ENCODE measurements around the gene CMPK2.
A peak's percentile ranks its signal among the peaks of the same experiment; 100 is the strongest.

CMPK2 gene

GRCh38 chr2:6841537-6842287, 24.0 kb downstream of the CMPK2 start:
- Histone ChIP-seq H3K9ac (ENCODE audit: low read depth, low read length) (no peak overlapping the region), H3K9me3 (ENCODE audit: insufficient read depth, low read length, severe bottlenecking) (peaks cover 61% of the 10 kb centered on the region), H3K27me3 (ENCODE audit: insufficient read depth, low read length, poor library complexity) (no peaks in the 10 kb centered on the region), H2AFZ (ENCODE audit: low read depth, low read length) (no peak overlapping the region), H4K20me1 (ENCODE audit: insufficient read depth, low read length) (no peaks in the 10 kb centered on the region), H3K4me1 (ENCODE audit: insufficient read depth, low read length) (peaks cover 2% of the 10 kb centered on the region), H3K27ac (ENCODE audit: low read length) (no peak overlapping the region), H3K79me2 (ENCODE audit: insufficient read depth, low read length) (peaks cover 11% of the 10 kb centered on the region), H3K36me3 (ENCODE audit: insufficient read depth, low read length) (peaks cover 53% of the 10 kb centered on the region), H3K4me2 (ENCODE audit: insufficient read depth, low read length) (no peak overlapping the region), H3K4me3 (ENCODE audit: low read depth in 1 of 2, low read length in 2 of 2) (no peak overlapping the region)
- DNase-seq = no peak
- TF ChIP-seq EZH2 (IDR thresholded peaks at IDR 0.05; ENCODE audit: borderline replicate concordance, low read depth, low read length, severe bottlenecking) = no peak
- no peak for TF ChIP-seq CTCF (IDR thresholded peaks at IDR 0.05; ENCODE audit: borderline replicate concordance, extremely low read depth, low read length, poor library complexity, severe bottlenecking)
- ATAC-seq (ENCODE audit: insufficient read depth, low read depth) = no peak

GRCh38 chr2:6838673-6839319, 26.9 kb downstream of the CMPK2 start:
- ATAC-seq (ENCODE audit: insufficient read depth, low read depth) = no peak
- Histone ChIP-seq H3K9ac (ENCODE audit: low read depth, low read length) (no peak overlapping the region), H3K4me2 (ENCODE audit: insufficient read depth, low read length) (no peak overlapping the region)

GRCh38 chr2:6835467-6835866, 30.2 kb downstream of the CMPK2 start:
- H3K4me3 ChIP-seq (ENCODE audit: low read depth in 1 of 2, low read length in 2 of 2) = no peak overlapping the region
- H3K4me2 ChIP-seq (ENCODE audit: insufficient read depth, low read length) = peak overlapping the region; percentile 64
- TF ChIP-seq CTCF (IDR thresholded peaks at IDR 0.05; ENCODE audit: borderline replicate concordance, extremely low read depth, low read length, poor library complexity, severe bottlenecking) (no peak), EZH2 (IDR thresholded peaks at IDR 0.05; ENCODE audit: borderline replicate concordance, low read depth, low read length, severe bottlenecking) (no peak)
- ATAC-seq (ENCODE audit: insufficient read depth, low read depth) (peak; percentile 85), DNase-seq (peak; percentile 19)
- peaks cover 19% of the 10 kb centered on the region for H3K9me3 ChIP-seq (ENCODE audit: insufficient read depth, low read length, severe bottlenecking)
- no peak overlapping the region for H2AFZ ChIP-seq (ENCODE audit: low read depth, low read length)
- H4K20me1 ChIP-seq (ENCODE audit: insufficient read depth, low read length) = no peaks in the 10 kb centered on the region
- peaks cover 29% of the 10 kb centered on the region for H3K36me3 ChIP-seq (ENCODE audit: insufficient read depth, low read length)
- peaks cover 46% of the 10 kb centered on the region for H3K4me1 ChIP-seq (ENCODE audit: insufficient read depth, low read length)
- peak overlapping the region; percentile 28 for H3K9ac ChIP-seq (ENCODE audit: low read depth, low read length)
- peak overlapping the region; percentile 85 for H3K27ac ChIP-seq (ENCODE audit: low read length)
- H3K79me2 ChIP-seq (ENCODE audit: insufficient read depth, low read length) = peaks cover 29% of the 10 kb centered on the region
- no peaks in the 10 kb centered on the region for H3K27me3 ChIP-seq (ENCODE audit: insufficient read depth, low read length, poor library complexity)

More at GRCh38 chr2:6838673-6839319, 26.9 kb downstream of the CMPK2 start:
- Histone ChIP-seq H3K4me3 (ENCODE audit: low read depth in 1 of 2, low read length in 2 of 2) (no peak overlapping the region), H3K4me1 (ENCODE audit: insufficient read depth, low read length) (peaks cover 32% of the 10 kb centered on the region), H3K27ac (ENCODE audit: low read length) (no peak overlapping the region), H3K27me3 (ENCODE audit: insufficient read depth, low read length, poor library complexity) (no peaks in the 10 kb centered on the region), H4K20me1 (ENCODE audit: insufficient read depth, low read length) (no peaks in the 10 kb centered on the region), H3K79me2 (ENCODE audit: insufficient read depth, low read length) (peaks cover 24% of the 10 kb centered on the region), H3K9me3 (ENCODE audit: insufficient read depth, low read length, severe bottlenecking) (peaks cover 32% of the 10 kb centered on the region), H2AFZ (ENCODE audit: low read depth, low read length) (no peak overlapping the region), H3K36me3 (ENCODE audit: insufficient read depth, low read length) (peaks cover 35% of the 10 kb centered on the region)
- DNase-seq = no peak
- TF ChIP-seq EZH2 (IDR thresholded peaks at IDR 0.05; ENCODE audit: borderline replicate concordance, low read depth, low read length, severe bottlenecking) = no peak
- TF ChIP-seq CTCF (IDR thresholded peaks at IDR 0.05; ENCODE audit: borderline replicate concordance, extremely low read depth, low read length, poor library complexity, severe bottlenecking) = no peak
